GM23338 (cell line): ENCODE measurements around the gene LTBP2. TPM values are rescaled to one million over a fixed set of nuclear protein-coding genes. Genes with fewer than 3 reads are reported as not detected.

Experiments used
- ATAC-seq: fragments of 200-7000 bp; cut with Tn5 transposase; 3 replicates; pipeline ENCODE4 v1.9.1; 2020
- DNase-seq: peaks from one replicate; pipeline ENCODE4 v3.0.0-alpha.2; 2015; ENCODE audit warnings: low spot score
- H2AFZ ChIP-seq: fragments of 200-600 bp; sonication (generic); 2 replicates; pipeline ENCODE4 v1.8.0; 2016; ENCODE audit warnings: antibody characterized with exemption, mild to moderate bottlenecking, moderate library complexity
- H3F3A ChIP-seq: fragments of 200-600 bp; sonication (generic); replicated peaks from 2 replicates; pipeline ENCODE4 v1.8.0; 2017; ENCODE audit warnings: antibody characterized with exemption, mixed run types, low read depth
- H3K27ac ChIP-seq: fragments of 200-600 bp; sonication (generic); 2 replicates; pipeline ENCODE4 v1.6.1; 2016; ENCODE audit warnings: low read depth
- H3K27me3 ChIP-seq: fragments of 200-600 bp; sonication (generic); 2 replicates; pipeline ENCODE4 v1.8.0; 2016; ENCODE audit warnings: mild to moderate bottlenecking, mixed run types, moderate library complexity; ENCODE audit not compliant: insufficient read depth
- H3K36me3 ChIP-seq: fragments of 200-600 bp; sonication (generic); 2 replicates; pipeline ENCODE4 v1.8.0; 2016; ENCODE audit warnings: mild to moderate bottlenecking; ENCODE audit not compliant: insufficient read depth
- H3K4me1 ChIP-seq: fragments of 200-600 bp; sonication (generic); 2 replicates; pipeline ENCODE4 v1.8.0; 2016; ENCODE audit warnings: mild to moderate bottlenecking, moderate library complexity; ENCODE audit not compliant: insufficient read depth
- H3K4me2 ChIP-seq: fragments of 200-600 bp; sonication (generic); 2 replicates; pipeline ENCODE4 v1.7.1; 2017; ENCODE audit warnings: mixed run types
- H3K4me3 ChIP-seq: fragments of 200-600 bp; sonication (generic); 2 replicates; pipeline ENCODE4 v1.6.1; 2016; ENCODE audit warnings: mixed run types
- H3K79me2 ChIP-seq: fragments of 200-600 bp; sonication (generic); replicated peaks from 2 replicates; pipeline ENCODE4 v1.8.0; 2017; ENCODE audit warnings: mild to moderate bottlenecking; ENCODE audit not compliant: insufficient read depth
- H3K9me2 ChIP-seq: fragments of 200-600 bp; sonication (generic); 2 replicates; pipeline ENCODE4 v1.8.0; 2017; ENCODE audit not compliant: insufficient read depth
- H4K20me1 ChIP-seq: fragments of 200-600 bp; sonication (generic); replicated peaks from 2 replicates; pipeline ENCODE4 v1.8.0; 2017; ENCODE audit warnings: mild to moderate bottlenecking; ENCODE audit not compliant: insufficient read depth
- H3K27ac Mint-ChIP-seq: 2 replicates; pipeline ENCODE4 v1.8.0; 2020; ENCODE audit warnings: inconsistent platforms, mild to moderate bottlenecking, moderate library complexity, mixed read lengths
- H3K27me3 Mint-ChIP-seq: 3 replicates; pipeline ENCODE4 v1.8.0; 2022; ENCODE audit warnings: low read depth, mild to moderate bottlenecking, moderate library complexity, mixed read lengths, inconsistent platforms; ENCODE audit not compliant: insufficient read depth, poor library complexity
- H3K36me3 Mint-ChIP-seq: 3 replicates; pipeline ENCODE4 v1.8.0; 2021; ENCODE audit warnings: low read depth, mild to moderate bottlenecking, inconsistent platforms, moderate library complexity, mixed read lengths
- H3K4me1 Mint-ChIP-seq: 3 replicates; pipeline ENCODE4 v1.8.0; 2020; ENCODE audit warnings: mild to moderate bottlenecking, inconsistent platforms, mixed read lengths
- H3K4me3 Mint-ChIP-seq: 3 replicates; pipeline ENCODE4 v1.8.0; 2021; ENCODE audit warnings: moderate library complexity, mild to moderate bottlenecking, inconsistent platforms, mixed read lengths
- H3K9me3 Mint-ChIP-seq: 3 replicates; pipeline ENCODE4 v1.8.0; 2020; ENCODE audit warnings: moderate library complexity, mild to moderate bottlenecking, inconsistent platforms, mixed read lengths
- EZH2 ChIP-seq: fragments of 200-600 bp; sonication (generic); IDR thresholded peaks from one replicate; pipeline ENCODE4 v1.8.0; 2017; ENCODE audit warnings: antibody characterized with exemption, mild to moderate bottlenecking, low read depth; ENCODE audit not compliant: unreplicated experiment
- EZH2phosphoT487 ChIP-seq: fragments of 200-600 bp; sonication (generic); IDR thresholded peaks from one replicate; pipeline ENCODE4 v1.8.1; 2018; ENCODE audit warnings: antibody characterized with exemption; ENCODE audit not compliant: unreplicated experiment
- JUNB ChIP-seq: IDR thresholded peaks from one replicate; pipeline ENCODE4 v1.6.1; 2016; ENCODE audit warnings: antibody characterized with exemption; ENCODE audit not compliant: unreplicated experiment
- NANOG ChIP-seq: IDR thresholded peaks from 2 replicates; pipeline ENCODE4 v1.6.1; 2016; ENCODE audit warnings: antibody characterized with exemption, borderline replicate concordance
- POLR2AphosphoS5 ChIP-seq: IDR thresholded peaks from 2 replicates; pipeline ENCODE4 v1.6.1; 2016; ENCODE audit warnings: antibody characterized with exemption, low read depth
- STAT1 ChIP-seq: IDR thresholded peaks from one replicate; pipeline ENCODE4 v1.6.1; 2016; ENCODE audit warnings: antibody characterized with exemption; ENCODE audit not compliant: unreplicated experiment
- ZNF114 ChIP-seq: fragments of 250-450 bp; sonication (Bioruptor Pico); IDR thresholded peaks from 2 replicates; pipeline ENCODE4 v1.5.0; 2020; ENCODE audit warnings: mild to moderate bottlenecking, moderate library complexity
- polyA plus RNA-seq: library from polyadenylated mRNA; unstranded; fragments of >200 nt; fragmentation: Nextera tagmentation; extraction: Ambion mirVana; gene quantifications from 2 replicates; pipeline ENCODE4 v1.2.1, GENCODE V29; 2016
- total RNA-seq: library from RNA; depleted of rRNA; stranded (reverse); fragments of >200 nt; shearing (Covaris generic); gene quantifications from 2 replicates; pipeline ENCODE4 v1.2.3, GENCODE V29; 2014
- TF ChIP-seq, protein P1 (sequence below), 2 experiments: fragments of 200-600 bp in 1 of 2; sonication (generic) in 1 of 2; conservative IDR thresholded peaks; 2 replicates each; pipeline versions ENCODE4 v1.5.1 to v1.6.1; 2016 to 2017; ENCODE audit warnings: antibody characterized with exemption in 2 of 2, low read depth in 2 of 2, mild to moderate bottlenecking in 2 of 2, moderate library complexity in 1 of 2
- TF ChIP-seq, protein P2 (sequence below): fragments of 250-450 bp; sonication (Bioruptor Pico); IDR thresholded peaks from 2 replicates; pipeline ENCODE4 v1.5.0; 2020; ENCODE audit warnings: mild to moderate bottlenecking, moderate library complexity
- TF ChIP-seq, protein P3 (sequence below): IDR thresholded peaks from 2 replicates; pipeline ENCODE4 v1.6.1; 2016; ENCODE audit warnings: antibody characterized with exemption
- TF ChIP-seq, protein P4 (sequence below): IDR thresholded peaks from one replicate; pipeline ENCODE4 v1.6.1; 2018; ENCODE audit warnings: antibody characterized with exemption; ENCODE audit not compliant: unreplicated experiment

The LTBP2 gene
- total and polyA plus RNA-seq, 2 experiments from 2014 or later: 0.27 to 0.49 TPM

DNA sequence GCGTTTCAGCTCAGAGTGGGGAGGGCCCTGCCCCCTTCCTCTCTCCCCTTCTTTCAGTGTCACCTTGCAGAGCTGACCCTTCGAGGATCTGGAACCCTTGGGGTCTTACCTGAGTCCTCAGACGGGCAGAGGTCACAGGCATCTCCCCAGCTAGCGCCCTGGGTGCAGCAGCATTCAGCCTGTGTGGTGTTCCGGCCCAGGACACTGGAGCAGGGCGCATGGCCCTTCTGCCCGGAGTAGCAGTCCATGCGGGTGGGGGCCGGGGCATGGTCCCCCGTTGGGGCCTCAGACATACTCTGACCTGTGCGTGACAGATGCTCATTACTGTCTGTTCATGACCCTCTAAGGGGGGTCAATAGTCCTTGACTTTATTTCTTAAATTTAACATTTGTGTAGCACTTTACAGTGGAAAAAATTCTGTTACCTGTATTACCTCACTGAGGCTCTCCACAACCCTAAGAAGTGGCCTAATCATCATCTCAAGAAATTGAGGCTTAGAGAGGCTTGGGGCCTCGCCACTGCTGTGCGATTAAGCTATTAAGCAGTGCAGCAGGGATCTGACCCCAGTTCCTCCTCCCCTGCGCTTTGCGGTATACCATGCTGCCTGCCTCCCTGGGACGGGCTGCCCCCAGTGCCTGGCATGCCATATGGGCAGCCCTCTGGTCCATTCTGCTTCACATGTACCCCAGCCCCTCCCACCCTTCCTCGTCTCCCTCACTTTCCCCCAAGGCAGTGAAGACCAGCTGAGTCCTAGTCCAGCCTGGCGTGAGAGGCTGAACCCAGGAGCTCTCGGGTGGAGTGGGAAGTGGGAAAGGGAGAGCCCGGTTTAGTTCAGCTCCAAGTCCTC is 106.9 kb downstream of the LTBP2 start:
- ATAC-seq: no peak

More for the DNA sequence above, 106.9 kb downstream of the LTBP2 start:
- H2AFZ ChIP-seq: no peak overlapping the region
- Mint-ChIP-seq H3K27me3 (peaks cover 18% of the 10 kb centered on the region), H3K36me3 (no peaks in the 10 kb centered on the region), H3K4me1 (peaks cover 43% of the 10 kb centered on the region), H3K4me3 (no peak overlapping the region), H3K27ac (no peak overlapping the region), H3K9me3 (no peaks in the 10 kb centered on the region)
- H4K20me1 ChIP-seq: no peaks in the 10 kb centered on the region
- H3K79me2 ChIP-seq: no peaks in the 10 kb centered on the region
- TF ChIP-seq, protein P1, sequence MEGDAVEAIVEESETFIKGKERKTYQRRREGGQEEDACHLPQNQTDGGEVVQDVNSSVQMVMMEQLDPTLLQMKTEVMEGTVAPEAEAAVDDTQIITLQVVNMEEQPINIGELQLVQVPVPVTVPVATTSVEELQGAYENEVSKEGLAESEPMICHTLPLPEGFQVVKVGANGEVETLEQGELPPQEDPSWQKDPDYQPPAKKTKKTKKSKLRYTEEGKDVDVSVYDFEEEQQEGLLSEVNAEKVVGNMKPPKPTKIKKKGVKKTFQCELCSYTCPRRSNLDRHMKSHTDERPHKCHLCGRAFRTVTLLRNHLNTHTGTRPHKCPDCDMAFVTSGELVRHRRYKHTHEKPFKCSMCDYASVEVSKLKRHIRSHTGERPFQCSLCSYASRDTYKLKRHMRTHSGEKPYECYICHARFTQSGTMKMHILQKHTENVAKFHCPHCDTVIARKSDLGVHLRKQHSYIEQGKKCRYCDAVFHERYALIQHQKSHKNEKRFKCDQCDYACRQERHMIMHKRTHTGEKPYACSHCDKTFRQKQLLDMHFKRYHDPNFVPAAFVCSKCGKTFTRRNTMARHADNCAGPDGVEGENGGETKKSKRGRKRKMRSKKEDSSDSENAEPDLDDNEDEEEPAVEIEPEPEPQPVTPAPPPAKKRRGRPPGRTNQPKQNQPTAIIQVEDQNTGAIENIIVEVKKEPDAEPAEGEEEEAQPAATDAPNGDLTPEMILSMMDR (conservative IDR thresholded peaks at IDR 0.05; ENCODE audit: low read depth in 2 of 2): no peak
- TF ChIP-seq NANOG (no peak), POLR2AphosphoS5 (no peak), JUNB (no peak), EZH2phosphoT487 (no peak), STAT1 (no peak), EZH2 (no peak), ZNF114 (CRISPR knock-in tag) (no peak)
- TF ChIP-seq, protein P2, sequence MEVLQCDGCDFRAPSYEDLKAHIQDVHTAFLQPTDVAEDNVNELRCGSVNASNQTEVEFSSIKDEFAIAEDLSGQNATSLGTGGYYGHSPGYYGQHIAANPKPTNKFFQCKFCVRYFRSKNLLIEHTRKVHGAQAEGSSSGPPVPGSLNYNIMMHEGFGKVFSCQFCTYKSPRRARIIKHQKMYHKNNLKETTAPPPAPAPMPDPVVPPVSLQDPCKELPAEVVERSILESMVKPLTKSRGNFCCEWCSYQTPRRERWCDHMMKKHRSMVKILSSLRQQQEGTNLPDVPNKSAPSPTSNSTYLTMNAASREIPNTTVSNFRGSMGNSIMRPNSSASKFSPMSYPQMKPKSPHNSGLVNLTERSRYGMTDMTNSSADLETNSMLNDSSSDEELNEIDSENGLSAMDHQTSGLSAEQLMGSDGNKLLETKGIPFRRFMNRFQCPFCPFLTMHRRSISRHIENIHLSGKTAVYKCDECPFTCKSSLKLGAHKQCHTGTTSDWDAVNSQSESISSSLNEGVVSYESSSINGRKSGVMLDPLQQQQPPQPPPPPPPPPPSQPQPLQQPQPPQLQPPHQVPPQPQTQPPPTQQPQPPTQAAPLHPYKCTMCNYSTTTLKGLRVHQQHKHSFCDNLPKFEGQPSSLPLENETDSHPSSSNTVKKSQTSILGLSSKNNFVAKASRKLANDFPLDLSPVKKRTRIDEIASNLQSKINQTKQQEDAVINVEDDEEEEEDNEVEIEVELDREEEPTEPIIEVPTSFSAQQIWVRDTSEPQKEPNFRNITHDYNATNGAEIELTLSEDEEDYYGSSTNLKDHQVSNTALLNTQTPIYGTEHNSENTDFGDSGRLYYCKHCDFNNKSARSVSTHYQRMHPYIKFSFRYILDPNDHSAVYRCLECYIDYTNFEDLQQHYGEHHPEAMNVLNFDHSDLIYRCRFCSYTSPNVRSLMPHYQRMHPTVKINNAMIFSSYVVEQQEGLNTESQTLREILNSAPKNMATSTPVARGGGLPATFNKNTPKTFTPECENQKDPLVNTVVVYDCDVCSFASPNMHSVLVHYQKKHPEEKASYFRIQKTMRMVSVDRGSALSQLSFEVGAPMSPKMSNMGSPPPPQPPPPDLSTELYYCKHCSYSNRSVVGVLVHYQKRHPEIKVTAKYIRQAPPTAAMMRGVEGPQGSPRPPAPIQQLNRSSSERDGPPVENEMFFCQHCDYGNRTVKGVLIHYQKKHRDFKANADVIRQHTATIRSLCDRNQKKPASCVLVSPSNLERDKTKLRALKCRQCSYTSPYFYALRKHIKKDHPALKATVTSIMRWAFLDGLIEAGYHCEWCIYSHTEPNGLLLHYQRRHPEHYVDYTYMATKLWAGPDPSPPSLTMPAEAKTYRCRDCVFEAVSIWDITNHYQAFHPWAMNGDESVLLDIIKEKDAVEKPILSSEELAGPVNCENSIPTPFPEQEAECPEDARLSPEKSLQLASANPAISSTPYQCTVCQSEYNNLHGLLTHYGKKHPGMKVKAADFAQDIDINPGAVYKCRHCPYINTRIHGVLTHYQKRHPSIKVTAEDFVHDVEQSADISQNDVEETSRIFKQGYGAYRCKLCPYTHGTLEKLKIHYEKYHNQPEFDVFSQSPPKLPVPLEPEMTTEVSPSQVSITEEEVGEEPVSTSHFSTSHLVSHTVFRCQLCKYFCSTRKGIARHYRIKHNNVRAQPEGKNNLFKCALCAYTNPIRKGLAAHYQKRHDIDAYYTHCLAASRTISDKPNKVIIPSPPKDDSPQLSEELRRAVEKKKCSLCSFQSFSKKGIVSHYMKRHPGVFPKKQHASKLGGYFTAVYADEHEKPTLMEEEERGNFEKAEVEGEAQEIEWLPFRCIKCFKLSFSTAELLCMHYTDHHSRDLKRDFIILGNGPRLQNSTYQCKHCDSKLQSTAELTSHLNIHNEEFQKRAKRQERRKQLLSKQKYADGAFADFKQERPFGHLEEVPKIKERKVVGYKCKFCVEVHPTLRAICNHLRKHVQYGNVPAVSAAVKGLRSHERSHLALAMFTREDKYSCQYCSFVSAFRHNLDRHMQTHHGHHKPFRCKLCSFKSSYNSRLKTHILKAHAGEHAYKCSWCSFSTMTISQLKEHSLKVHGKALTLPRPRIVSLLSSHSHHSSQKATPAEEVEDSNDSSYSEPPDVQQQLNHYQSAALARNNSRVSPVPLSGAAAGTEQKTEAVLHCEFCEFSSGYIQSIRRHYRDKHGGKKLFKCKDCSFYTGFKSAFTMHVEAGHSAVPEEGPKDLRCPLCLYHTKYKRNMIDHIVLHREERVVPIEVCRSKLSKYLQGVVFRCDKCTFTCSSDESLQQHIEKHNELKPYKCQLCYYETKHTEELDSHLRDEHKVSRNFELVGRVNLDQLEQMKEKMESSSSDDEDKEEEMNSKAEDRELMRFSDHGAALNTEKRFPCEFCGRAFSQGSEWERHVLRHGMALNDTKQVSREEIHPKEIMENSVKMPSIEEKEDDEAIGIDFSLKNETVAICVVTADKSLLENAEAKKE (CRISPR knock-in tag): no peak
- TF ChIP-seq, protein P3, sequence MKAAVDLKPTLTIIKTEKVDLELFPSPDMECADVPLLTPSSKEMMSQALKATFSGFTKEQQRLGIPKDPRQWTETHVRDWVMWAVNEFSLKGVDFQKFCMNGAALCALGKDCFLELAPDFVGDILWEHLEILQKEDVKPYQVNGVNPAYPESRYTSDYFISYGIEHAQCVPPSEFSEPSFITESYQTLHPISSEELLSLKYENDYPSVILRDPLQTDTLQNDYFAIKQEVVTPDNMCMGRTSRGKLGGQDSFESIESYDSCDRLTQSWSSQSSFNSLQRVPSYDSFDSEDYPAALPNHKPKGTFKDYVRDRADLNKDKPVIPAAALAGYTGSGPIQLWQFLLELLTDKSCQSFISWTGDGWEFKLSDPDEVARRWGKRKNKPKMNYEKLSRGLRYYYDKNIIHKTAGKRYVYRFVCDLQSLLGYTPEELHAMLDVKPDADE: no peak
- TF ChIP-seq, protein P4, sequence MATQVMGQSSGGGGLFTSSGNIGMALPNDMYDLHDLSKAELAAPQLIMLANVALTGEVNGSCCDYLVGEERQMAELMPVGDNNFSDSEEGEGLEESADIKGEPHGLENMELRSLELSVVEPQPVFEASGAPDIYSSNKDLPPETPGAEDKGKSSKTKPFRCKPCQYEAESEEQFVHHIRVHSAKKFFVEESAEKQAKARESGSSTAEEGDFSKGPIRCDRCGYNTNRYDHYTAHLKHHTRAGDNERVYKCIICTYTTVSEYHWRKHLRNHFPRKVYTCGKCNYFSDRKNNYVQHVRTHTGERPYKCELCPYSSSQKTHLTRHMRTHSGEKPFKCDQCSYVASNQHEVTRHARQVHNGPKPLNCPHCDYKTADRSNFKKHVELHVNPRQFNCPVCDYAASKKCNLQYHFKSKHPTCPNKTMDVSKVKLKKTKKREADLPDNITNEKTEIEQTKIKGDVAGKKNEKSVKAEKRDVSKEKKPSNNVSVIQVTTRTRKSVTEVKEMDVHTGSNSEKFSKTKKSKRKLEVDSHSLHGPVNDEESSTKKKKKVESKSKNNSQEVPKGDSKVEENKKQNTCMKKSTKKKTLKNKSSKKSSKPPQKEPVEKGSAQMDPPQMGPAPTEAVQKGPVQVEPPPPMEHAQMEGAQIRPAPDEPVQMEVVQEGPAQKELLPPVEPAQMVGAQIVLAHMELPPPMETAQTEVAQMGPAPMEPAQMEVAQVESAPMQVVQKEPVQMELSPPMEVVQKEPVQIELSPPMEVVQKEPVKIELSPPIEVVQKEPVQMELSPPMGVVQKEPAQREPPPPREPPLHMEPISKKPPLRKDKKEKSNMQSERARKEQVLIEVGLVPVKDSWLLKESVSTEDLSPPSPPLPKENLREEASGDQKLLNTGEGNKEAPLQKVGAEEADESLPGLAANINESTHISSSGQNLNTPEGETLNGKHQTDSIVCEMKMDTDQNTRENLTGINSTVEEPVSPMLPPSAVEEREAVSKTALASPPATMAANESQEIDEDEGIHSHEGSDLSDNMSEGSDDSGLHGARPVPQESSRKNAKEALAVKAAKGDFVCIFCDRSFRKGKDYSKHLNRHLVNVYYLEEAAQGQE: no peak
- H3F3A ChIP-seq: peaks cover 13% of the 10 kb centered on the region; the same call in 1 of the 2 replicates
- H3K9me2 ChIP-seq: no peaks in the 10 kb centered on the region
- H3K27ac ChIP-seq: no peak overlapping the region
- H3K36me3 ChIP-seq: no peaks in the 10 kb centered on the region
- no peak overlapping the region for H3K4me2 ChIP-seq
- H3K4me1 ChIP-seq: peaks cover 17% of the 10 kb centered on the region
- no peak overlapping the region for H3K4me3 ChIP-seq
- H3K27me3 ChIP-seq: no peaks in the 10 kb centered on the region
- no peak for DNase-seq
